Panc1 (cell line): ENCODE data around the gene GLCCI1. TPM values are rescaled to one million over a fixed set of nuclear protein-coding genes. Genes with fewer than 3 reads are reported as not detected.

ENCODE experiments used
- ATAC-seq: fragments of 200-7000 bp; cut with Tn5 transposase; 2 replicates; pipeline ENCODE4 v1.9.1; 2020; ENCODE audit warnings: mild to moderate bottlenecking, moderate library complexity
- BruUV-seq: library from RNA; stranded (reverse); fragments of 400-500 nt; replicated peaks from 2 replicates; lab custom pipeline; 2021; lab: Mats Ljungman, UMichigan
- CTCF ChIA-PET: fragments of 300-600 bp; sonication (Branson Sonifier 250); formaldehyde crosslinking; loops from one replicate; lab custom pipeline; 2022; ENCODE audit warnings: antibody characterized with exemption; lab: Charles Lee
- POLR2A ChIA-PET: fragments of 300-600 bp; sonication (Branson Sonifier 250); formaldehyde crosslinking; loops from one replicate; lab custom pipeline; 2022; ENCODE audit warnings: antibody characterized with exemption; lab: Charles Lee
- DNase-seq: peaks from one replicate; pipeline ENCODE4 v3.0.0-alpha.2; 2010; ENCODE audit warnings: low read depth, low spot score
- H3K27ac ChIP-seq: 2 replicates; pipeline ENCODE4 v1.5.1; 2011; ENCODE audit warnings: mild to moderate bottlenecking, low read length, inconsistent platforms
- H3K27me3 ChIP-seq: fragments of 200-500 bp; sonication (Bioruptor generic); 2 replicates; pipeline ENCODE4 v1.6.0; 2014; ENCODE audit warnings: low read length, inconsistent platforms; ENCODE audit not compliant: control insufficient read depth, insufficient read depth
- H3K36me3 ChIP-seq: fragments of 200-500 bp; sonication (Bioruptor generic); 2 replicates; pipeline ENCODE4 v1.5.1; 2014; ENCODE audit warnings: inconsistent platforms, mild to moderate bottlenecking, low read length, moderate library complexity; ENCODE audit not compliant: control insufficient read depth, insufficient read depth
- H3K4me1 ChIP-seq: 2 replicates; pipeline ENCODE4 v1.5.1; 2011; ENCODE audit warnings: inconsistent platforms, mild to moderate bottlenecking, low read length, moderate library complexity; ENCODE audit not compliant: control insufficient read depth, insufficient read depth
- H3K4me3 ChIP-seq, 2 experiments: 2 replicates each; pipeline ENCODE4 v1.5.1; 2011 to 2012; ENCODE audit warnings: low read depth in 2 of 2, low read length in 2 of 2, mild to moderate bottlenecking in 2 of 2, inconsistent platforms in 1 of 2, moderate library complexity in 1 of 2
- H3K9me3 ChIP-seq: fragments of 200-500 bp; sonication (Bioruptor generic); 2 replicates; pipeline ENCODE4 v1.5.1; 2014; ENCODE audit warnings: low read depth, mild to moderate bottlenecking, inconsistent platforms, low read length, moderate library complexity; ENCODE audit not compliant: control insufficient read depth, insufficient read depth
- CTCF ChIP-seq: fragments of 450-650 bp; IDR thresholded peaks from 2 replicates; pipeline ENCODE4 v1.5.1; 2017; ENCODE audit warnings: mild to moderate bottlenecking
- POLR2AphosphoS5 ChIP-seq: IDR thresholded peaks from 2 replicates; pipeline ENCODE4 v1.6.1; 2012; ENCODE audit warnings: mild to moderate bottlenecking, low read depth, low read length, moderate library complexity
- REST ChIP-seq, 2 experiments: IDR thresholded peaks; 2 replicates each; pipeline ENCODE4 v1.6.1; 2011 to 2012; ENCODE audit warnings: low read depth in 2 of 2, control low read depth in 1 of 2, low read length in 1 of 2, mild to moderate bottlenecking in 1 of 2, moderate library complexity in 1 of 2; ENCODE audit not compliant: insufficient read depth in 1 of 2
- SIN3A ChIP-seq: IDR thresholded peaks from 2 replicates; pipeline ENCODE4 v1.6.1; 2012; ENCODE audit warnings: low read depth, mild to moderate bottlenecking, low read length, moderate library complexity, borderline replicate concordance; ENCODE audit not compliant: insufficient read depth
- TCF7L2 ChIP-seq: IDR thresholded peaks from 2 replicates; pipeline ENCODE4 v1.6.1; 2011; ENCODE audit warnings: mild to moderate bottlenecking, low read depth, low read length, inconsistent platforms
- in situ Hi-C: cut with HindIII; loops from 2 replicates; pipeline ENCODE4 v1.10.0; 2016; ENCODE audit warnings: low sequenced_read_pairs, low pct_unique_long_range_greater_than_20kb
- intact Hi-C: fragments of 100-400 bp; cut with micrococcal nuclease; formaldehyde crosslinking; loops from one replicate; pipeline ENCODE4 v1.10.0; 2022; ENCODE audit not compliant: unreplicated experiment
- total RNA-seq: library from RNA; stranded (reverse); gene quantifications from one replicate; pipeline ENCODE4 v1.2.1, GENCODE V29; 2021; ENCODE audit not compliant: unreplicated experiment

GLCCI1 gene
- total RNA-seq, 1 experiment from 2014 or later, result 36.4 TPM

GRCh38 chr7:8037151-8037550, 68.6 kb downstream of the GLCCI1 start:
- POLR2A ChIA-PET, result no interaction called here
- no peak for DNase-seq
- intact Hi-C loops (no loop called here), in situ Hi-C loops (no loop called here)
- Histone ChIP-seq H3K27ac (no peak overlapping the region), H3K4me3 (no peak overlapping the region), H3K27me3 (no peaks in the 10 kb centered on the region), H3K9me3 (no peaks in the 10 kb centered on the region), H3K36me3 (no peaks in the 10 kb centered on the region), H3K4me1 (no peaks in the 10 kb centered on the region)
- no peak for ATAC-seq
- TF ChIP-seq SIN3A (no peak), REST (IDR thresholded peaks at IDR 0.05; ENCODE audit: insufficient read depth in 1 of 2, low read depth in 2 of 2, low read length in 1 of 2) (no peak), TCF7L2 (no peak), POLR2AphosphoS5 (no peak), CTCF (no peak)
- BruUV-seq, result no TSS peak
- CTCF ChIA-PET, result no interaction called here

- intact Hi-C loops, result loop anchor here (10.0 kb wide), 1 partner anchor 174 kb away; no protein-coding TSS in a partner anchor
- TF ChIP-seq POLR2AphosphoS5 (no peak), REST (IDR thresholded peaks at IDR 0.05; ENCODE audit: insufficient read depth in 1 of 2, low read depth in 2 of 2, low read length in 1 of 2) (no peak), CTCF (no peak), TCF7L2 (no peak), SIN3A (no peak)
- ATAC-seq, result no peak
- H3K27ac ChIP-seq, result no peak overlapping the region
- ChIA-PET CTCF (no interaction called here), POLR2A (no interaction called here)
- no peak overlapping the region for H3K4me3 ChIP-seq
- no peaks in the 10 kb centered on the region for H3K4me1 ChIP-seq
- 0 out of 2 replicates have a peak, but pooled peaks cover 5% of the 10 kb centered on the region for H3K36me3 ChIP-seq
- H3K9me3 ChIP-seq, result no peaks in the 10 kb centered on the region
- no TSS peak for BruUV-seq
- H3K27me3 ChIP-seq, result no peaks in the 10 kb centered on the region
- in situ Hi-C loops, result no loop called here
- no peak for DNase-seq
Observed at GRCh38 chr7:8040768-8041369, 72.3 kb downstream of the GLCCI1 start.
